GM18505 (cell line): ENCODE results near the gene MRPL9.
"Not testable (repeated sequence)": the region's sequence is repeated elsewhere in the genome, so short reads cannot be mapped to it uniquely, and the experiment has no call there.

Experiments used
- ATAC-seq: cut with Tn5 transposase; IDR thresholded peaks from one replicate; pipeline ENCODE4 v1.9.1; 2021; ENCODE audit not compliant: unreplicated experiment
- POLR2A ChIP-seq: IDR thresholded peaks from 4 replicates; pipeline ENCODE4 v1.6.1; 2011; ENCODE audit warnings: borderline replicate concordance; ENCODE audit not compliant: insufficient read depth, insufficient read length; ENCODE audit errors: extremely low read depth

Gene MRPL9

DNA sequence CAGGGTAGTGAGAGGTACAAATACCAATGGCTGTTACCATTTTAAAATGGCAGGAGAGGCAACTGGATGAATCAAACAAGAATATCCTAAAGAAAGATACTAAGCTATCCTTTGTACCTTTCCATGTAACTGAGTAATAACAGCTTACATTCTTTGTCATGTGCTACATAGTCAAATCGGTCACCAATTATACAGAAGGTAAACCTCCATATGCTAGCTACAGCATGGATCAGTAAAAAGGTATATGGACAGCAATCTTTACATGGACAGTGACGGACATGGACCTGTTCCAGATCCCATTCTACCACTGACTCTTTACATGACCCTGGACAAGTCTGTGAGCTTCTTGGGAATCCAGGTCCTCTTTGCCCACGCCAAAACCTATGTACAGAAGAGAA, 13.4 kb upstream of the MRPL9 start:
- no peak for TF ChIP-seq POLR2A
- no peak for ATAC-seq

DNA sequence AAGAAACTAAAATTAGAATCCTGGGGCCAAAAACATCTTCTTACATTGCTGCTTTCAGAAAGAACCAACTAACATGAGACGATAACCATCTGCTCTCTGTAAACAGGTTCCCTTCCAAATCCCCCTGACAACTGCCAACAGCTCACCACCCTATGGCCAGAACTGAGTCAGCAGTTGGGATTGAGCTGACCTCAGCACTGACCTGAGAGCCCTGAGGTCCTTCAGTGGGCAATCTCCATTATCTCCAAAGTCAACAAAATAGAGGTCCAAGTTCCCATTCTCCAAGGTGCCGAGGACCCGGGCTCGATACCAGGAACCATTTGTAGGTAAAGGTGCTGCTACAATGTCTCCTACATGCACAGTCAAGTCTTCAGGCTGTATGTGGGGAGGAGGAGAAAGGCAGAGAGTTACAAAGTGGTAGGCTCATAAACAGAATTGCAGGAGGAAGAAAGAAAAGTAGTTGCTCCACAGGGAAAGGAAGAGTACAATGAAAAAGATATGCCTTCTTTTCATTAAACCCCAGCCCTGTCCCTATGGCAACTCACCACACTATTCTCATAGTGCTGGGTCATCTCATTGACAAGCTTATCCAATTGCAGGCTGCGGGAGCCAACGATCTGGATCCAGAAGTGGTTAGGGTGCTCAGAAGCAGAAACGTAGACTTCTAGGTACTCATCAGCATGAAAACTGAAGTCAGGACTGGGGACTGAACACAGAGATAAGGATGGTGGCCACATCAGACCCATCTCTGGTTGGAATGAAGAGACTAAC, 12.8 kb upstream of the MRPL9 start:
- ATAC-seq: no peak
- no peak for TF ChIP-seq POLR2A

DNA sequence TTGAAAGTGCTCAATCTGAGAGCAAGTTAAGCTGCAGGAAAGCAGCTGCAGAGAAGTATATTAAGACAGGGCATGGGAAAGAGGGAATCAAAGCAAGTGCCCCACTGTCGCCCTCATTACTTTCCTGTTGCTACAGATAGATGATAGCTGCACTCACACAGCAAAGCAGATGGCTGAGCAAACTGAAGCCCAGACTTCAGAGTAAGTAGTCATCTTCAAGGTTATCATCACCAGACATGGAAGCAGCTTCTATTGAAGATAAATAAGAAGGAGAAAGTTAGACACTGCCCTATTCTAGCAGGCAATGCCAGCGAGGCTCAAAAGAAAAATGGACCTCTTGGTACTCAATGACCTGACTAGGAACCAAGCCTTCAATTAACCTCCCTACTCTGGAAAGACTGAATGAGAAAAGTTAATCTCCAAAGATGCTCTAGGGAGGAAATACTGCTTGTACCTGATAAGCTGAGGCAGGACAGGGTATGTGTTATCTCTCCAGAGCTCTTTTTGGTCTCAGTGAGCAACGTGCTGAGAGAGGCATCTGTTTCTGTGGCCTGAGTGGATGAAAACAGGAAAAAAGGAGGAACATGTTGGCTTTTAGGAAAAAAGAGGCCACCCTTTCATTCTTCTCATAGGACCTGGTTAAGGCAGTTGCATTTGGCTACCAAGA, 11.1 kb upstream of the MRPL9 start:
- no peak for ATAC-seq
- TF ChIP-seq POLR2A: no peak

- TF ChIP-seq POLR2A: no peak
- no peak for ATAC-seq
Observed at GRCh38 chr1:151773702-151774101, 10.4 kb upstream of the MRPL9 start.

DNA sequence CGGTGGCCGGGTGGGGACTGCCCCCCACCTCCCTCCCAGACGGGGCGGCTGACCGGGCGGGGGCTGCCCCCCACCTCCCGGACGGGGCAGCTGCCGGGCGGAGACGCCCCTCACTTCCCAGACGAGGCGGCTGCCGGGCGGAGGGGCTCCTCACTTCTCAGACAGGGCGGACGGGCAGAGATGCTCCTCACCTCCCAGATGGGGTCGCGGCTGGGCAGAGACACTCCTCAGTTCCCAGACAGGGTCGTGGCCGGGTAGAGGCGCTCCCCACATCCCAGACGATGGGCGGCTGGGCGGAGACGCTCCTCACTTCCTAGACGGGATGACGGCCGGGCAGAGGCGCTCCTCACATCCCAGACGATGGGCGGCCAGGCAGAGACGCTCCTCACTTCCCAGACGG, 6.0 kb upstream of the MRPL9 start:
- ATAC-seq: not testable (repeated sequence)

DNA sequence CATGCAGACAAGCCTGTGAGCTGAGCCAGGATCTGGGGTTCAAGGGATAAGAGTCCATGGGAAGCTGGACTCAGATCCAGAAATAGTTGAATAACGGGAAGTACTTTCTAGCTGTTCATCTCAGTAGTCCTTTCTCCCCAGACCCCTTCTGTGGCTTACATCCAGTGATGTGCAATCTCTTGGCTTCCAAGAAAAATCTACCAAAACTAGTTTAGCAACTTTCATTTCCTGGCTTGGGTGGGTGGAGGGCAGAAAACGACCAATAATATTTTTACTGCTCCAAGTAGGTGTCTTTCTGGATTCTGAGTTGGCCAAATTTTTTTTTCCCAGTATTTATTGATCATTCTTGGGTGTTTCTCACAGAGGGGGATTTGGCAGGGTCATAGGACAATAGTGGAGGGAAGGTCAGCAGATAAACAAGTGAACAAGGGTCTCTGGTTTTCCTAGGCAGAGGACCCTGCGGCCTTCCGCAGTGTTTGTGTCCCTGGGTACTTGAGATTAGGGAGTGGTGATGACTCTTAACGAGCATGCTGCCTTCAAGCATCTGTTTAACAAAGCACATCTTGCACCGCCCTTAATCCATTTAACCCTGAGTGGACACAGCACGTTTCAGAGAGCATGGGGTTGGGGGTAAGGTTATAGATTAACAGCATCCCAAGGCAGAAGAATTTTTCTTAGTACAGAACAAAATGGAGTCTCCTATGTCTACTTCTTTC, 5.2 kb upstream of the MRPL9 start:
- not testable (repeated sequence) for ATAC-seq

GRCh38 chr1:151763990-151764389, 694 bp upstream of the MRPL9 start:
- TF ChIP-seq POLR2A: no peak
- ATAC-seq: no peak

DNA sequence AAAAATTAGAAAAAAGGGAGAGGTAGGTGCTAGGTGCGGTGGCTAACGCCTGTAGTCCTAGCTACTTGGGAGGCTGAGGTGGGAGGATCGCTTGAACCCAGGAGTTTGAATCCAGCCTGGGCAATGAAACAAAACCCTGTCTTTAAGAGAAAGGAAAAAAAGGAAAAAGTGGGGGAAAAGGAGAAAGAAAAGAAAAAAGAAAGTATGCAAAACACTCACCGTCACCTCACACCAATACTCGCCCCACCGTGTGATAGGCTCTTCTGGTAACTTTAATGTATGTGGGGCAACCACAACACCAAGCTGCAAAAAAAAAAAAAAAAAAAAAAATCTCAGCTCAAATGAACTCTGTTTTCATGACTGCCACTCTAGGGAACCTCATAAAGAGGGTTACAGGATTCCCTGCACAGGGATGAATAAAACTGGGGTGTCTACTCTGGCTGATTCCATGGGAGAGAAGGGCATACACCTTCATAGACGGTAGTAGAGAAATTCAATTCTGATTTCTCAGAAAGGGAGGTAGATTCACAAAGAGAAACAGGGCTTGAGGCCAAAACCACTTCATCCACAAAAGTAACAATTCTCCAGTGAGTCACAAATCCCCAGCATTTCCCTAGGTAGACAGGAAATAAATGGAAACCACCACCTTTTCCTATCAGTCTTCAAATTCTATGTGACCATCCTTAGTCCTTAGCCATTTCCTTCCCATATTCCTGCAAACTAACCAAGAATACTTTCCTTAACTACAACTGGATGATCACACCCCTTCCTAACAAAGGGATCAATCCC, 2.5 kb downstream of the MRPL9 start:
- no peak for TF ChIP-seq POLR2A
- ATAC-seq: no peak

DNA sequence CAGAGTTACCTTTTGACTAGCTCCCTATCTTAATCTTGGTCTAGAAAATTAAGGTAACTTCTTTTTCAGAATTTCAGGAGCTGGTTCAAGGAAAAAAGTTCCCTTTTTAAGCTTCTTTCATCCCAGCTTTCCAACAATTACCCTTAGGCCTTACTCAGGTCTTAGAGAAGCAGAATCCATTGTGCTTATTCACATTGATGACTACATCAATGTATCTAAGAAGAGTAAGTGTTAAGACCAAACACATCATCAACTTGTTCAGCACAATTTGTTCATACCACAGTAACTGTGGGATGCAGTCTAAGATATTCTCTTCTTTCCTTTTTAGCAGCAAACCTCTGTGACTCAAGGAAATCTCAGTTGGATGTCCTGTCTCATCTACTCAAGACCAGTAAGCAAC, 4.1 kb downstream of the MRPL9 start:
- ATAC-seq: no peak
- TF ChIP-seq POLR2A: no peak

- ATAC-seq: no peak
Observed at GRCh38 chr1:151756291-151756690, 7.0 kb downstream of the MRPL9 start.

DNA sequence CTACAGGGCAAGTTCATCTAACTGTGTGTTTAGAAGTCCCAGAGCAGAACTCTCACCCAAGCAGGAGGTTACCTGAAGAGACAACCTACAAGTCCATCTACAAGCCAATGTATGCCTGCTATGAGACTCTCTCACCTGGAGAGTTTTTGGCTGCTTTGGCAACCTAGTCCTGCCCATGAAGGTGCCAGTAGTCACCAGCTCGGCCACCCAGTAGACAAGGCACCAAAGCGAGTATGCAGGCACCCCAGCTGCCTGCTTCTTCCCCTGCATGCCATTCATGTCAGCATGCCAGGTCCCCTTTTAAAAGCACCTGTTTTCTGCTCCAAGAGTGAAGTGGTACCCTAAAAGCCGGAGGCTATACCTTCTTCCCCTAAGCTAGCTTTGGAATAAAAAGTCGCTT, 21.8 kb downstream of the MRPL9 start:
- ATAC-seq: no peak
- TF ChIP-seq POLR2A: no peak

More at GRCh38 chr1:151756291-151756690, 7.0 kb downstream of the MRPL9 start:
- TF ChIP-seq POLR2A: no peak

GRCh38 chr1:151739590-151740355, 23.5 kb downstream of the MRPL9 start:
- TF ChIP-seq POLR2A: no peak
- ATAC-seq: no peak

DNA sequence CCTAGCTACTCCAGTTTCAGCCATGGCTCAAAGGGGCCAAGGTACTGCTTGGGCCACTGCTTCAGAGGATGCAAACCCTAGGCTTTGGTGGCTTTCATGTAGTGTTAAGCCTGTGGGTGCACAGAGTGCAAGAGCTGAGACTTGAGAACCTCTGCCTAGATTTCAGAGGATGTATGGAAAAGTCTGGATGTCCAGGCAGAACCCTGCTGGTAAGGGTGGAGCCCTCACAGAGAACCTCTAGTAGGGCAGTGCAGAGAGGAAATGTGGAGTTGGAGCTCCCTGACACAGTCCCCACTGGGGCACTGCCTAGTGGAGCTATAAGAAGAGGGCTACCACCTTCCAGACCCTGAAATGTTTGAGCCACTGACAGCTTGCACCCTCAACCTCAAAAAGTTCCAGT, 25.8 kb downstream of the MRPL9 start:
- ATAC-seq: no peak
- no peak for TF ChIP-seq POLR2A
